CD4-positive, alpha-beta T cell (primary cell): Measurements from ENCODE around the gene NRXN3. TPM values are rescaled to one million over a fixed set of nuclear protein-coding genes. Genes with fewer than 3 reads are reported as not detected.

Source experiments
- ATAC-seq: fragments of 200-7000 bp; cut with Tn5 transposase; one replicate; pipeline ENCODE4 v1.10.0; 2022; ENCODE audit warnings: mild to moderate bottlenecking; ENCODE audit not compliant: poor library complexity
- CTCF ChIA-PET: fragments of 350-600 bp; sonication (Branson Sonifier 250); formaldehyde crosslinking; loops from one replicate; lab custom pipeline; 2021; ENCODE audit warnings: antibody characterized with exemption, inconsistent platforms; lab: Charles Lee
- POLR2A ChIA-PET: fragments of 350-600 bp; sonication (Branson Sonifier 250); formaldehyde crosslinking; loops from one replicate; lab custom pipeline; 2021; ENCODE audit warnings: antibody characterized with exemption, inconsistent platforms; lab: Charles Lee
- DNase-seq, 14 experiments: peaks; one replicate each; pipeline ENCODE4 v3.0.0-alpha.2; 2013 to 2020; ENCODE audit warnings: mixed read lengths in 2 of 14
- H3K27ac ChIP-seq, 2 donors: one replicate each; pipeline versions ENCODE4 v1.5.1 to v1.7.0; 2013; ENCODE audit warnings: low read length in 2 of 2, low read depth in 1 of 2, mild to moderate bottlenecking in 1 of 2
- H3K27me3 ChIP-seq, 2 experiments: 1 replicate in 1 of 2; 2 replicates in 1 of 2; pipeline versions ENCODE4 v1.6.1 to v1.7.0; 2013; ENCODE audit warnings: low read length in 2 of 2, control low read depth in 1 of 2, mild to moderate bottlenecking in 1 of 2, moderate library complexity in 1 of 2; ENCODE audit not compliant: insufficient read depth in 2 of 2, control insufficient read depth in 1 of 2
- H3K36me3 ChIP-seq: one replicate; pipeline ENCODE4 v1.6.1; 2013; ENCODE audit warnings: low read length, control low read depth; ENCODE audit not compliant: insufficient read depth
- H3K4me1 ChIP-seq: one replicate; pipeline ENCODE4 v1.6.1; 2013; ENCODE audit warnings: low read length, control low read depth; ENCODE audit not compliant: insufficient read depth
- H3K4me3 ChIP-seq: one replicate; pipeline ENCODE4 v1.5.1; 2013; ENCODE audit warnings: mild to moderate bottlenecking, low read length, moderate library complexity
- H3K9me3 ChIP-seq, 2 experiments: 1 replicate in 1 of 2; 2 replicates in 1 of 2; pipeline versions ENCODE4 v1.6.1 to v1.7.0; 2013; ENCODE audit warnings: low read length in 2 of 2, mild to moderate bottlenecking in 2 of 2, control low read depth in 1 of 2, moderate library complexity in 1 of 2; ENCODE audit not compliant: control insufficient read depth in 1 of 2, insufficient read depth in 1 of 2
- H3K27ac Mint-ChIP-seq: one replicate; pipeline ENCODE4 v1.8.0; 2020; ENCODE audit warnings: mixed read lengths
- H3K27me3 Mint-ChIP-seq: one replicate; pipeline ENCODE4 v1.8.0; 2021; ENCODE audit warnings: mixed read lengths
- H3K36me3 Mint-ChIP-seq: one replicate; pipeline ENCODE4 v1.8.0; 2021; ENCODE audit warnings: low read depth, mixed read lengths
- H3K4me1 Mint-ChIP-seq: one replicate; pipeline ENCODE4 v1.8.0; 2021; ENCODE audit warnings: low read depth, mixed read lengths
- H3K4me3 Mint-ChIP-seq: one replicate; pipeline ENCODE4 v1.8.0; 2020; ENCODE audit warnings: mild to moderate bottlenecking, mixed read lengths
- H3K9me3 Mint-ChIP-seq: one replicate; pipeline ENCODE4 v1.8.0; 2020; ENCODE audit warnings: mixed read lengths
- CTCF ChIP-seq: fragments of 200-600 bp; IDR thresholded peaks from one replicate; pipeline ENCODE4 v1.8.0; 2022; ENCODE audit warnings: antibody characterized with exemption, mild to moderate bottlenecking
- intact Hi-C, 2 experiments: fragments of 100-400 bp; cut with DNase I in 1 of 2; cut with micrococcal nuclease in 1 of 2; formaldehyde crosslinking; loops; one replicate each; pipeline versions ENCODE4 v1.15.1 to v1.9.0; 2023 to 2025; cut with DNase I, micrococcal nuclease
- total RNA-seq, 174 experiments: library from RNA in 2 of 174; stranded (reverse) in 2 of 174; gene quantifications; one replicate each; pipeline ENCODE4 v1.2.3 and lab custom pipeline; 2021 to 2026

Gene NRXN3
- total RNA-seq, 2 experiments from 2014 or later, result not detected

GRCh38 chr14:78154827-78155226 lies 15.3 kb upstream of the NRXN3 start:
- peaks cover 36% of the 10 kb centered on the region for H3K27me3 Mint-ChIP-seq
- ChIA-PET CTCF (no interaction called here), POLR2A (no interaction called here)
- Histone ChIP-seq H3K4me1 (no peaks in the 10 kb centered on the region), H3K9me3 (peaks cover 0 to 6% of the 10 kb centered on the region in 2 experiments), H3K27me3 (peaks cover 0 to 2% of the 10 kb centered on the region in 2 experiments), H3K27ac (no peak overlapping the region), H3K4me3 (no peak overlapping the region), H3K36me3 (no peaks in the 10 kb centered on the region)
- ATAC-seq (no peak), DNase-seq (no peak)
- H3K36me3 Mint-ChIP-seq, result no peaks in the 10 kb centered on the region
- H3K4me1 Mint-ChIP-seq, result no peaks in the 10 kb centered on the region
- intact Hi-C loops, result no loop called here
- no peaks in the 10 kb centered on the region for H3K9me3 Mint-ChIP-seq
- H3K4me3 Mint-ChIP-seq, result no peak overlapping the region
- no peak overlapping the region for H3K27ac Mint-ChIP-seq
- TF ChIP-seq CTCF, result no peak

GRCh38 chr14:78156196-78156595 lies 14.0 kb upstream of the NRXN3 start:
- Histone ChIP-seq H3K36me3 (no peaks in the 10 kb centered on the region), H3K4me3 (no peak overlapping the region), H3K27ac (no peak overlapping the region), H3K4me1 (no peaks in the 10 kb centered on the region), H3K9me3 (peaks cover 0 to 6% of the 10 kb centered on the region in 2 experiments), H3K27me3 (peaks cover 0 to 7% of the 10 kb centered on the region in 2 experiments)
- intact Hi-C loops, result no loop called here
- Mint-ChIP-seq H3K4me3 (no peak overlapping the region), H3K27me3 (peaks cover 33% of the 10 kb centered on the region), H3K27ac (no peak overlapping the region), H3K9me3 (no peaks in the 10 kb centered on the region), H3K36me3 (no peaks in the 10 kb centered on the region), H3K4me1 (no peaks in the 10 kb centered on the region)
- ATAC-seq (no peak), DNase-seq (no peak)
- no peak for TF ChIP-seq CTCF
- ChIA-PET CTCF (no interaction called here), POLR2A (no interaction called here)

- intact Hi-C loops, result no loop called here
Observed at GRCh38 chr14:78157494-78158437, 12.4 kb upstream of the NRXN3 start.

More at GRCh38 chr14:78157494-78158437, 12.4 kb upstream of the NRXN3 start:
- ATAC-seq (no peak), DNase-seq (no peak)
- Mint-ChIP-seq H3K4me1 (no peaks in the 10 kb centered on the region), H3K27ac (no peak overlapping the region), H3K4me3 (no peak overlapping the region), H3K9me3 (no peaks in the 10 kb centered on the region), H3K36me3 (no peaks in the 10 kb centered on the region), H3K27me3 (peaks cover 43% of the 10 kb centered on the region)
- POLR2A ChIA-PET, result no interaction called here
- no peak for TF ChIP-seq CTCF
- Histone ChIP-seq H3K4me1 (no peaks in the 10 kb centered on the region), H3K27me3 (peaks cover 0 to 7% of the 10 kb centered on the region in 2 experiments), H3K27ac (no peak overlapping the region), H3K9me3 (peaks cover 0 to under 1% of the 10 kb centered on the region in 2 experiments), H3K36me3 (no peaks in the 10 kb centered on the region), H3K4me3 (no peak overlapping the region)
- CTCF ChIA-PET, result no interaction called here
